GM18909 (cell line): ENCODE results near the gene HMGCS1.
"Not testable (repeated sequence)": the region's sequence is repeated elsewhere in the genome, so short reads cannot be mapped to it uniquely, and the experiment has no call there.

Experiments used
- ATAC-seq: cut with Tn5 transposase; IDR thresholded peaks from one replicate; pipeline ENCODE4 v1.9.1; 2021; ENCODE audit warnings: mild to moderate bottlenecking; ENCODE audit not compliant: unreplicated experiment, poor library complexity

HMGCS1 gene

DNA sequence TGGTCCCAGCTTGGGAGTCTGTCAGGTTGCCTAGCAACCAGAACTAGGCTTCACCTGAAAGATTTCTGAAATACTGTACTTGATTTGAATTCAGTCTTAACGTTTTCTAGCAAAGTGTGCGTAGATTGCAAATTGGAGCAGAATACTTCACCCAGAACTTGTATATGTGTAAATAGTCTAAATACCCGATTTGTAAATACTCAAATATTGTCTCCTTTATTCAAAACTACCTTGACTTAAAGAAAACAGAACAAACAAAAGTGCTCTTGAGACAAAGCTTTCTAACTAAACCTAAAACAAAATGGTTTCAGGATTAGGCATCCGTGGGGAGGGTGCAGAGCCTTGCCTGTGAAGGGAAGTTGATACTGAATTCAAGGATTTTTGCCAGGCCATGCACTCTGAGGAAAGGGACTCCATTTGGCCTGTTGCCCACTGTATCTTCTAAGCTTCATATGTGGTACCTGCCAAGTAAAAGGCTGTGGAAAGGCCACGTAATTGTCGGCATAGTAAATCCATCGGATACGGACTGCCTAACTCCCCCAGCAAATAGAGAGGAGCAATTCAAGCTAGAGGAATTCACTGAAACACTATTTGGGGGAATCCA is 744 bp upstream of the HMGCS1 start:
- ATAC-seq, result no peak

GRCh38 chr5:43312699-43313034 is 545 bp downstream of the HMGCS1 start:
- ATAC-seq, result peak; percentile 9

DNA sequence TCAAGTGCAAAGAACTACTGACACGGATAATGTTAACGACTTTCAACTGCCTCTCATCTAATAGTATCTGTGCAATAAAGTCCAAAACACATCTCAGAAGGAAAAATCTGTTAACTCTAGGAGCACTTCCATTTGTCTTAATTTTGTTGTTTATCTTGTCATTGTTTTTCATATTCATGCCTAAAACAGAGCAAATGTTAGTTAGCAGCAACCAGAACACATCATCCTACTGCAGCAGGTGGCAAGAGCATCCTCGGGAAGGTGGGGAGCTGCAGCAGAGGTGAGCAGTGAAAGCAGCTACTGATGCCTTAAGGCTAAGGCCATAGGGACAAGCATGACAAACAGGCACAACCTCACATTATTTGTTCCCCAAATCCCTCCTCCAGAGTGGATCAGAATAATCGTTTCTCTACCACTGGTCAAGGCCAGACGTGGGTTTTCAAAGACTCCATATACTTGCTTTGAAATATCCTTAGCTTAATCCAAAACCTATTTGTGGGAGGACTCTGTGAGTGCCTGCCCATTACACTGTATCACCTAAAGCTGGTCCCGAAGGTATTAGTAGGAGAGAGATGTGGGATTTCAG is 1.0 kb downstream of the HMGCS1 start:
- no peak for ATAC-seq

- no peak for ATAC-seq
These were observed 3.6 kb downstream of the HMGCS1 start for GRCh38 chr5:43309637-43310036.

DNA sequence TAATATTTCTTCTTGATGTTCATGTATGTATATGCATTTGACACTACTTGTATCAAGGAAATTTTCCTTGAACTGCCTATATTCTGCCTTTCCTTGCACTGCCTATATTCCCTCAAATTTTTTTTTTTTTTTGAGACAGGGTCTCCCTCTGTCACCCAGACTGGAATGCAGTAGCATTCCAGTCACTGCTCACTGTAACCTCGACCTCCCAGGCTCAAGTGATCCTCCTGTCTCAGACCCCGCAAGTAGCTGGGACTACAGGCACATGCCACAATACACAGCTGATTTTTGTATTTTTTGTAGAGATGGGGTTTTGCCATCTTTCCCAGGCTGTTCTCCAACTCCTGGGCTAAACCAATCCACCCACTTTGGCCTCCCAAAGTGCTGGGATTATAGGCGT is 4.1 kb downstream of the HMGCS1 start:
- no peak for ATAC-seq

DNA sequence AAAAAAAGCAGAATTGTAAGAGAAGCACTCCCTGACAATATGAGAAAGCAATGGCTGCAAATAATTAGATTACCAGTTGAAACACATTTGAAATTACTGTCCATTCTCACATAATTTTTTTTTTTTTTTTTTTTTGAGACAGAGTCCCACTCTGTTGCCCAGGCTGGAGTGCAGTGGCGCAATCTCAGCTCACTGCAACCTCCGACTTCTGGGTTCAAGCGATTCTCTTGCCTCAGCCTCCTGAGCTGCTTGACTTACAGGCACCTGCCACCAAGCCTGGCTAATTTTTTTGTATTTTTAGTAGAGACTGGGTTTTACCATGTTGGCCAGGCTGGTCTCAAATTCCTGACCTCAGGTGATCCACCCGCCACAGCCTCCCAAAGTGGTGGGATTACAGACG is 6.3 kb downstream of the HMGCS1 start:
- not testable (repeated sequence) for ATAC-seq

DNA sequence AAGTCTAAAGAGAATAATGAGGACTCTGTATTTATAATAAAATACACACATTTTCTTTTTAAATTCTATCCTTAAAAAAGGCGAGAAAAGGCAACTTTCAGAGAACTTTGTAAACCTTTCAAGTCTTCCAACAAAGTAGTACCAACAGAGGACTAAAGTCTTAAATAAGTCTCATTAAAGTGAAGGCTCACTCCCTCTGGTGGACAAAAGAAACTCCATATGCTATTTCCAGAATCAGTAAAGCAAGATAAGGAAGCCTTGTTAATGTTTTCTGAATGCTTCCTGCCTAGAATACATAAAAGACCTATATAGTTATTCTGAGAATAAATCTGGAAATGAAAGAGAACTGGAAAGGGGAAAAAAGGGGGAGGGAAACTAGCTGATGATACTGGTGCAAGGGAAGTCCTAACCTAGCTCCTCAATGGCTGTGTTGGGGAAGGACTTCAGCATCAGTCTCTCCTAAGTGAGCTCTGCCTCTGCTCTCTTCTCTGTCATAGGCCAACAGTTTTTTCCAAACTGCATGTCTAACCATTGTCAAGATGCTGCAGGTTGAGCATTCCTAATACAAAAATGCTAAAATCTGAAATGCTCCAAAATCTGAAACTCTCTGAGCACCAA is 7.2 kb downstream of the HMGCS1 start:
- ATAC-seq, result no peak

DNA sequence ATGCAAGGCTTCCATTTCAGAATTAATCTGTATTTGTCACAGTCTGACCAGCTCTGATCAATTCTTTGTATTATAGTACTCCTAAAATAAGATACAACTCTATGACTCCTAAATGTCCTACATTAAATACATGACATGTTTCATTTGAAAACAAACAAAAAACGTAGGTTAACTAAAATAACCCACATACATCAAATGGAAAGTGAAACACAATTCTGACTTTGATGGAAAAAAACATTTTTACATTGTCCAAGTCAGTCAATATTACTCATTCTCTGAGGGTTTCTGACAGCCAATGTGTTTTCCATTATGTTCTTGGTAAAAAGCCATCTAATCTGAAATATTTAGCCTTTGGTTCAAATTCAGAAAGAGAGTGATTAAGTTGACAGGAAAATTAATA is 8.7 kb downstream of the HMGCS1 start:
- ATAC-seq, result peak; percentile 44

GRCh38 chr5:43303242-43303641 is 10.0 kb downstream of the HMGCS1 start:
- no peak for ATAC-seq

DNA sequence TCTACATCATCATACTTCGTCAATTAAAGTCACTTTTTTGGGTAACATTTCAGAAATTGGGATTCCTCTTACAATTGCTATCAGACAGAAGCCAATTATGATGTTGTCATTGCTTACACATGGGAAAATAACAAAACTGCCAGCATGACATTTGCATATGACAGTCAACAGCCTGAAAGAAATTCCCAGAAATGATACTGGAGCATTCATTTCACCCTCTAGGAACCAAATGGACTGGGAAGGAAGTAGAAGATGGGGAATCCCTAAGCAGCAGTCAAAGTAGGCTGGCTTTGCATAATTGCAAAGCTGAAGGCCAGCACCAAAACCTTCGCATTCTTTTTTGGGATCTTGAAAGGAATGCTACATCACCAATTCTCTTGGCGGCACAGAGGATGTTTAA is 10.7 kb downstream of the HMGCS1 start:
- no peak for ATAC-seq

- no peak for ATAC-seq
These were observed 11.5 kb downstream of the HMGCS1 start for GRCh38 chr5:43301653-43302091.

DNA sequence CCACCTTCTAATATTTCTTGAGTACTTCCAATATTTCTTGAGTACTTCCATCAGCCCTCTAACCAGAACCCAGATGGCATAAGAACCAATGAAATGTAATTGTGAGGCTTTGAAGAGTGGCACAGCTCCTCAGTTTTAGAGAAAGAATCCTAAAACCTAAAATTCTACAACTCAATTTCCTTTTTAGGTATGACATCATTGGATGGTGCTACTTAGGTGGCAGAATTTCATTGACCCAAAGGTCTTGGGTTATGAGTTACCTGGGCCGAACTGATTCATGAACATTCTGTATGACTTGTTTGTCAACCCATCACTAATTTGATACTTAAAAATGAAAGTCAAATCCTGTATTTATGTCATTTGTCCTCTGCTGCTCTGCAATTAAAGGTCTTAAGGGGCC is 13.1 kb downstream of the HMGCS1 start:
- ATAC-seq, result no peak

DNA sequence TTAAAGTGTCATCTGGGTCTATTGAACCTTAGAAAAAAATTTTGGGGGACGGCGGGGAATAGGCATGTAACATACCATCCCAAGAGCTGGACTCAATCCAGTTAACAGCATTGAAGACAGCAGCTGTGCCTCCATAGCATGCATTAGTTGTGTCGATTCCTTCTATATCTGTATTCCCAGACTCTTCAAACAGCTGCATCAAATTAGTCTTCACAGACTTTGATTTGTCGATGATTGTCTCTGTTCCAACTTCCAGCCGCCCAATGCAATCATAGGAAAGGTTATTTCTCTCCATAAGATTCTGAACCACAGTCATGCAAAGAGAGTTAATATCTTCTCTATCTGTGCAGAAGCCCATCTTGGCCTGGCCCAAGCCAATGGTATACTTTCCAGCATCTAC is 14.8 kb downstream of the HMGCS1 start:
- ATAC-seq, result no peak

DNA sequence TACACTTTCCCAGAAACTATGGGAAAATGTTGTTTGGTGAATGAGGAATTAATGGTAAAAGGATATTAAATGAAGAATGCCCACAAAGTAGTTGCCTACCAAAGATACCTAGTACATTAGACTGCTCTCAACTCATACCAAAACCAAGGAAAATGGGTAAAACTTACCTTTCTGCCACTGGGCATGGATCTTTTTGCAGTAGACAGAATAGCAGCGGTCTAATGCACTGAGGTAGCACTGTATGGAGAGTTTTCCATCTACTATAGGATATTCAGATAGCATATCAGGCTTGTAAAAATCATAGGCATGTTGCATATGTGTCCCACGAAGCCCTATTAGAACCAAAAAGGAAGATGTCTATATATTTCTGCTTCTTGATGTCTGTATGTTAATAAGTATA is 16.4 kb downstream of the HMGCS1 start:
- no peak for ATAC-seq

- ATAC-seq, result no peak
These were observed 18.0 kb downstream of the HMGCS1 start for GRCh38 chr5:43295202-43295601.

DNA sequence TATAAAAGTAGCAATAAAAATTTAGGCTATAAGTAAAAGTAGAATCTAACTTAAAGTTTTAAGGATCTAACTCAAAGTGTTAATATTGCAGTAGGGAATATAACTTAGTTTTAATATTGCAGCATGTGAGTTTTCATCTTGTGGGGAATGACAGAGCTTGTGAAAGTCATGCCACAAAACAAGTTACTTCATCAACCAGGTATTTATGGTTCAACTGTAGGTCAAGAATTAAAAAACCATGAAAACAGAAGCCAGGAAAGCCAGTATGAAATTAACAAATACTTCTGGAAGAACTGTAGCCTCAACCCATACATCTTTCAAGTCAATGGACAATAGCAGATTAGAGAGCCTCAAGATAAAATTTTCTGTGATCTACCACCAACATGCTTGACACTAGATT is 19.0 kb downstream of the HMGCS1 start:
- ATAC-seq, result no peak

DNA sequence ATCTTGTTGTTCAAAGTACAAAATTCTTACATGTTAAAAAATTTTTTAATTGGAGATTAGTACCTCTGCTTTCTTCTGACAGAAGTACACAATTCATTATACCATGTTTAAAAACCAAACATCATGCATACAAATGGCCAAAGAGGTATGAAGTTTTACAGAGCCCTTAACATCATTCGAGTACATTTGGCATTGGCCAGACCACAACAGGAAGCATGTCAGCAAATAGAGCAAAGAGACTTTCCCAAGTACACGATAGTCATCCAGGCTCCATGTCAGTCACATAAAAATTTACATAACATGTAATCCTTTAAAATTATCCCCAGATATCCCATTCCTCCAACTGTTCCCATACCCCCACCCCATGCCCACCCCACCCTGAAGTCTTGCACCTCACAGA is 22.5 kb downstream of the HMGCS1 start:
- no peak for ATAC-seq

DNA sequence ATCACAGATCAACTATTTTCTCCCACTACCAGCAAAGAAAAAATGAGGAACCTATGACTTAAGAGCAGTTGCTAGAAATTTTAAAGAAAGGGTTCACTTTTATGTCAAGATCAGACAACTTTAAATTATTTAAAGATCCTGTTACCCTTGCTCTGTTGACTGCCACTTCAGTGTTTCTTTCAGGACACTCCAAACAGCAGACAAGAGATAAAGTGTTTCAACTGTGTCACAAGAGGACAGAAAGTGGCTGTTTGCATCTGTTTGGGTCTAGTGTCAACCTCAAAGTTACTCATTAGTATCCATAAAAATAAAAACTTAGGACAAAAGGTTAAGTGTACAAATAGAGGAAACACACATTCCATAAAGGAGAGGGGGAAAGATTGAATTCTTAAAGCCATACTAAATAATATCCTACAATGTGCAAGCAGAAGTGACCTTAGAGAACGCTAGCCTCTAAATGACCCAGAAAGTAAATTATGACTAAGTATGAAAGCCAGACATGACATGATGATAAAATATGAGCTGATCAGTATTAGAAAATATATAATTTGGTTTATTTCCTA is 24.9 kb downstream of the HMGCS1 start:
- no peak for ATAC-seq

DNA sequence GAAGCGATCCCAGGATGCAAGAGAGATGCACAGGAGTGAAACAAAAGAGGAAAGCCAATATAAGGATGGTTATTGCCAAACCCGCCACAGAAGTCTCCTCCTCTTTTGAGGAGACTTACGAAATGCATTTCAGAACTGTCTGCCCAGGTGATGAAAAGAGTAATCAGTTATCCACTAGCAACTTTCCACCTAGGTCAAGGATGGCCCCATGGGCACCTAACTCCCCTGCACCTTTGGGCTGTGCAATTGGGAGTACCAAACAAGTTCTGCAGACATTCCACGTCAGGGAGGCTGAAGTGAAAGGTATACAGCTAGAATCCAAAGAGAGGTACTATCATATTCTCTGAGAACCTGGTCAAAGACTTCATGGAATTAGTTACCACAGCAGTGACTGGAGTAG is 25.7 kb downstream of the HMGCS1 start:
- no peak for ATAC-seq

DNA sequence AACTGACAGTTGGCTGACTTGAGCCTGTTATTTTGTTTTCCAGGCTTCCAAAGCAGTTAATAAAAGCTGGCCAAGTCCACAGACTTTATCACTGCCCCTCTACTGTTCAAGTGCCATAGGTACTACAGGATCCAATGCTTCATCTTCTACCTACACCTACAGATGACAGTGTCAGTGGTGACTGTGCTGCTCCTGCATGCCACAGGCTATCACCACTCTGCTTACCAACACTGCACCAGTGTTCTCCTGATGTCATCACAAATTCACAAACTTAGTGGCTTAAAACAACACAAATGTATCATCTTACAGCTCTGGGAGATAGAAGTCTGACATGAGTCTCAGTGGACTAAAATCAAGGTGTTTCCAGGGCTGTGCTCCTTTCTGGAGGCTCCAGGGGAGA is 26.6 kb downstream of the HMGCS1 start:
- no peak for ATAC-seq

GRCh38 chr5:43281840-43282658 is 31.2 kb downstream of the HMGCS1 start:
- no peak for ATAC-seq
